BE2C (cell line): Measurements from ENCODE around the gene CTDP1.

ENCODE experiments used
- DNase-seq: peaks from one replicate; pipeline ENCODE4 v3.0.0-alpha.2; 2020
- H3K27me3 ChIP-seq: fragments of 250-450 bp; sonication (Bioruptor Pico); 2 replicates; pipeline ENCODE4 v1.5.1; 2020; ENCODE audit warnings: mild to moderate bottlenecking
- H3K36me3 ChIP-seq: fragments of 250-450 bp; sonication (Bioruptor Pico); 2 replicates; pipeline ENCODE4 v1.5.1; 2020; ENCODE audit warnings: mild to moderate bottlenecking
- H3K4me1 ChIP-seq: fragments of 250-450 bp; sonication (Bioruptor Pico); 2 replicates; pipeline ENCODE4 v1.5.1; 2020
- H3K4me3 ChIP-seq: 2 replicates; pipeline ENCODE4 v1.5.1; 2011; ENCODE audit warnings: low read depth, low read length
- H3K9me3 ChIP-seq: fragments of 250-450 bp; sonication (Bioruptor Pico); 2 replicates; pipeline ENCODE4 v1.5.1; 2020
- TF ChIP-seq, protein P1 (sequence below): IDR thresholded peaks from 2 replicates; pipeline ENCODE4 v1.5.1; 2012; ENCODE audit warnings: mild to moderate bottlenecking, low read depth, low read length

The CTDP1 gene

GRCh38 chr18:79650959-79651358 is 28.6 kb upstream of the CTDP1 start:
- no peak for DNase-seq
- TF ChIP-seq, protein P1, sequence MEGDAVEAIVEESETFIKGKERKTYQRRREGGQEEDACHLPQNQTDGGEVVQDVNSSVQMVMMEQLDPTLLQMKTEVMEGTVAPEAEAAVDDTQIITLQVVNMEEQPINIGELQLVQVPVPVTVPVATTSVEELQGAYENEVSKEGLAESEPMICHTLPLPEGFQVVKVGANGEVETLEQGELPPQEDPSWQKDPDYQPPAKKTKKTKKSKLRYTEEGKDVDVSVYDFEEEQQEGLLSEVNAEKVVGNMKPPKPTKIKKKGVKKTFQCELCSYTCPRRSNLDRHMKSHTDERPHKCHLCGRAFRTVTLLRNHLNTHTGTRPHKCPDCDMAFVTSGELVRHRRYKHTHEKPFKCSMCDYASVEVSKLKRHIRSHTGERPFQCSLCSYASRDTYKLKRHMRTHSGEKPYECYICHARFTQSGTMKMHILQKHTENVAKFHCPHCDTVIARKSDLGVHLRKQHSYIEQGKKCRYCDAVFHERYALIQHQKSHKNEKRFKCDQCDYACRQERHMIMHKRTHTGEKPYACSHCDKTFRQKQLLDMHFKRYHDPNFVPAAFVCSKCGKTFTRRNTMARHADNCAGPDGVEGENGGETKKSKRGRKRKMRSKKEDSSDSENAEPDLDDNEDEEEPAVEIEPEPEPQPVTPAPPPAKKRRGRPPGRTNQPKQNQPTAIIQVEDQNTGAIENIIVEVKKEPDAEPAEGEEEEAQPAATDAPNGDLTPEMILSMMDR, result no peak
- Histone ChIP-seq H3K4me1 (no peaks in the 10 kb centered on the region), H3K27me3 (peaks cover 5% of the 10 kb centered on the region; the same call in 1 of the 2 replicates), H3K36me3 (no peaks in the 10 kb centered on the region), H3K9me3 (no peaks in the 10 kb centered on the region), H3K4me3 (no peak overlapping the region)

DNA sequence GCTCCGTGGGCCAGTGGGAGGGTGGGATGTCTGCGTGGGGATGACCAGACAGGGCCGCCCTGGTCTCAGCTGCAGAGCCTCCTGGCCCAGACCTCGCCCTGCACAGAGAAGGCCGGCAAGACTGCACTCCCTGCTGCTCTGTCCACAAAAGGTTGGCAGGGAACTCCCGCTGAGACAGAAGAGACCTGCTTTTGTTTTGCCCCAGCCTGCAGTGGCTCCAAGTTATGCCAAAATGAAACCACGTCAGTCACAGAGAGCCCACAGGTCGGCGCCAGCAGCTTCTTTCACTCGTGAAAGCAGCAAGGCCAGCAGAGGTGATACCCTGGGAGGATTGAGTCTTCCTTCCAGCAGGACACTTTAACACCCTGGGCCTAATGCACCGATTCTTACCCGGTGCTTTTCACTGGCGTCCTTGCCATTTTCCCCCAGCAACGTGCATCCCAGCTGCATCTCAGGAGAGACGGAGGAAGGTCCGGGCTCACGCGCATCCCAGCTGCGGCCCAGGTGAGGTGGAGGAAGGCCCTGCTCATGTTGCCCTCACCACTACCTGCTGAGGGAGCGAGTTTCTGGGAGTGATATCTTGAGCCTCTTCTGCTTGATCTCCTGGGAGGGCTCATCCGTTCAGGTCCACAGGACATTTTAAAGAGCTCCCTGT is 22.1 kb upstream of the CTDP1 start:
- DNase-seq, result no peak
- TF ChIP-seq, protein P1, result no peak
- peaks cover 12% of the 10 kb centered on the region for H3K27me3 ChIP-seq
- no peaks in the 10 kb centered on the region for H3K9me3 ChIP-seq
- no peaks in the 10 kb centered on the region for H3K36me3 ChIP-seq
- no peak overlapping the region for H3K4me3 ChIP-seq
- H3K4me1 ChIP-seq, result no peaks in the 10 kb centered on the region

DNA sequence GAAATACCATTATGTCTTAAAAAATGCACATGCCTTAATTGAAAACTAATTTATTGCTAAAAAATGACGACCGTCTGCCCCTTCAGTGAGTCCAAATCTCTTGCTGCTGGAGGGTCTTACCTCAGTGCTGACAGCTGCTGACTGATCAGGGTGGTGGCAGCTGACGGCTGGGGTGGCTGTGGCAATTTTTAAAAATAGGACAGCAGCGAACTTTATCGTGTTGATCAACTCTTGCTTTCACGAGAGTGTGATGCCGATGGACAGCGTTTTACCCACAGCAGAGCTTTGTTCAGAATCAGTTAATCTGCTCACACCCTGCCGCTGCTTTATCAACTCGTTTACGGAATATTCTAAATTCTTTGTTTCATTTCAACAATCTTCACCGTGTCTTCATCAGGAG is 21.2 kb upstream of the CTDP1 start:
- TF ChIP-seq, protein P1, result no peak
- H3K27me3 ChIP-seq, result peaks cover 13% of the 10 kb centered on the region

GRCh38 chr18:79659733-79660132 is 19.9 kb upstream of the CTDP1 start:
- H3K36me3 ChIP-seq, result no peaks in the 10 kb centered on the region
- no peak overlapping the region for H3K4me3 ChIP-seq
- H3K4me1 ChIP-seq, result no peaks in the 10 kb centered on the region
- no peaks in the 10 kb centered on the region for H3K9me3 ChIP-seq
- no peak for DNase-seq
- H3K27me3 ChIP-seq, result peaks cover 9% of the 10 kb centered on the region
- TF ChIP-seq, protein P1, result no peak

More for the DNA sequence above, 21.2 kb upstream of the CTDP1 start:
- DNase-seq, result no peak
- no peaks in the 10 kb centered on the region for H3K4me1 ChIP-seq
- no peaks in the 10 kb centered on the region for H3K9me3 ChIP-seq
- no peaks in the 10 kb centered on the region for H3K36me3 ChIP-seq
- no peak overlapping the region for H3K4me3 ChIP-seq

- H3K27me3 ChIP-seq, result peaks cover 13% of the 10 kb centered on the region
- DNase-seq, result no peak
- H3K4me1 ChIP-seq, result no peaks in the 10 kb centered on the region
- TF ChIP-seq, protein P1, result no peak
- H3K4me3 ChIP-seq, result no peak overlapping the region
- no peaks in the 10 kb centered on the region for H3K9me3 ChIP-seq
- H3K36me3 ChIP-seq, result no peaks in the 10 kb centered on the region
Observed at GRCh38 chr18:79662034-79662433, 17.6 kb upstream of the CTDP1 start.

GRCh38 chr18:79662439-79662838 is 17.2 kb upstream of the CTDP1 start:
- H3K4me1 ChIP-seq, result no peaks in the 10 kb centered on the region
- H3K4me3 ChIP-seq, result no peak overlapping the region
- H3K9me3 ChIP-seq, result no peaks in the 10 kb centered on the region
- peaks cover 13% of the 10 kb centered on the region for H3K27me3 ChIP-seq
- TF ChIP-seq, protein P1, result no peak
- no peak for DNase-seq
- no peaks in the 10 kb centered on the region for H3K36me3 ChIP-seq
